Neural progenitor cell (in vitro differentiated cells): ENCODE data around the gene MMP28.

Experiments used
- CTCF ChIP-seq: fragments of 200-600 bp; sonication (generic); IDR thresholded peaks from 2 replicates; pipeline ENCODE4 v1.5.1; 2017; ENCODE audit warnings: antibody characterized with exemption, mild to moderate bottlenecking
- EZH2 ChIP-seq: fragments of 200-600 bp; sonication (generic); IDR thresholded peaks from 2 replicates; pipeline ENCODE4 v1.6.1; 2017; ENCODE audit warnings: antibody characterized with exemption, mild to moderate bottlenecking, moderate library complexity

GRCh38 chr17:35752945-35753764, 42.3 kb downstream of the MMP28 start, which contains the start of gene GAS2L2:
- TF ChIP-seq CTCF (no peak), EZH2 (no peak)
